HepG2 (cell line): ENCODE results near the gene ARRDC3. TPM values are rescaled to one million over a fixed set of nuclear protein-coding genes. Genes with fewer than 3 reads are reported as not detected.

Source experiments
- AHR ChIP-seq: IDR thresholded peaks from 2 replicates; pipeline ENCODE4 v1.6.1; 2018; ENCODE audit warnings: missing genetic modification reagents, missing compliant biosample characterization
- ARID5B ChIP-seq: IDR thresholded peaks from 2 replicates; pipeline ENCODE4 v1.4.0; 2020; ENCODE audit warnings: mild to moderate bottlenecking, missing genetic modification reagents
- ESRRA ChIP-seq: sonication (generic); formaldehyde crosslinking; IDR thresholded peaks from 2 replicates; pipeline ENCODE4 v1.5.1; 2020; ENCODE audit warnings: mild to moderate bottlenecking, low read depth, missing genetic modification reagents
- FOSL2 ChIP-seq: sonication (generic); formaldehyde crosslinking; IDR thresholded peaks from 2 replicates; pipeline ENCODE4 v1.4.0; 2020; ENCODE audit warnings: missing genetic modification reagents
- HNRNPL ChIP-seq: fragments of 200-400 bp; formaldehyde crosslinking; IDR thresholded peaks from 2 replicates; pipeline ENCODE4 v1.6.1; 2017; ENCODE audit warnings: mild to moderate bottlenecking, low read depth, low read length
- RBM39 ChIP-seq: fragments of 200-400 bp; formaldehyde crosslinking; IDR thresholded peaks from one replicate; pipeline ENCODE4 v1.6.1; 2018; ENCODE audit warnings: antibody characterized with exemption, mild to moderate bottlenecking, low read depth, low read length; ENCODE audit not compliant: poor library complexity, severe bottlenecking
- SMAD1 ChIP-seq: sonication (generic); formaldehyde crosslinking; IDR thresholded peaks from 2 replicates; pipeline ENCODE4 v1.4.0; 2020; ENCODE audit warnings: missing genetic modification reagents, low read depth, mild to moderate bottlenecking, borderline replicate concordance
- THAP11 ChIP-seq: IDR thresholded peaks from 2 replicates; pipeline ENCODE4 v1.6.1; 2016; ENCODE audit warnings: missing biosample characterization, missing genetic modification reagents
- ZBTB46 ChIP-seq: sonication (generic); formaldehyde crosslinking; IDR thresholded peaks from 2 replicates; pipeline ENCODE4 v1.4.0; 2020; ENCODE audit warnings: mild to moderate bottlenecking, missing genetic modification reagents, borderline replicate concordance
- ZFYVE20 ChIP-seq: sonication (generic); formaldehyde crosslinking; IDR thresholded peaks from 2 replicates; pipeline ENCODE4 v1.8.0; 2023; ENCODE audit warnings: low read depth, mild to moderate bottlenecking, moderate library complexity, missing genetic modification reagents, borderline replicate concordance
- ZMYM3 ChIP-seq: sonication (generic); formaldehyde crosslinking; IDR thresholded peaks from 2 replicates; pipeline ENCODE4 v1.5.1; 2020; ENCODE audit warnings: mild to moderate bottlenecking, missing genetic modification reagents
- ZNF335 ChIP-seq: sonication (generic); formaldehyde crosslinking; IDR thresholded peaks from 2 replicates; pipeline ENCODE4 v1.4.0; 2020; ENCODE audit warnings: missing genetic modification reagents
- ZNF446 ChIP-seq: sonication (generic); formaldehyde crosslinking; IDR thresholded peaks from 2 replicates; pipeline ENCODE4 v1.5.0; 2020; ENCODE audit warnings: mild to moderate bottlenecking, missing genetic modification reagents
- ZNF530 ChIP-seq: sonication (generic); formaldehyde crosslinking; IDR thresholded peaks from 2 replicates; pipeline ENCODE4 v1.5.0; 2020; ENCODE audit warnings: low read depth, mild to moderate bottlenecking, missing genetic modification reagents
- polyA plus RNA-seq, 8 experiments: library from polyadenylated mRNA; depleted of rRNA in 3 of 8; stranded (reverse) in 7 of 8; unstranded in 1 of 8; fragments of >200 nt; fragmentation: Illumina TruSeq in 4 of 8; extraction: Trizol in 4 of 8; gene quantifications; 2 replicates each; pipeline versions ENCODE4 v1.2.1 to v1.2.3, GENCODE V29; 2011 to 2016; ENCODE audit warnings: low read depth in 4 of 8, missing spikeins in 1 of 8, mixed read lengths in 1 of 8; ENCODE audit not compliant: insufficient read depth in 1 of 8
- total RNA-seq, 5 experiments: library from RNA; depleted of rRNA; stranded (reverse); fragments of >200 nt; fragmentation: Illumina TruSeq; extraction: Trizol; gene quantifications; 2 replicates each; pipeline ENCODE4 v1.2.3, GENCODE V29; 2016; ENCODE audit warnings: low read depth in 1 of 5
- TF ChIP-seq, protein P1 (sequence below): sonication (generic); formaldehyde crosslinking; IDR thresholded peaks from 2 replicates; pipeline ENCODE4 v1.4.0; 2020; ENCODE audit warnings: missing genetic modification reagents
- TF ChIP-seq, protein P2 (sequence below): sonication (generic); formaldehyde crosslinking; IDR thresholded peaks from 2 replicates; pipeline ENCODE4 v1.4.0; 2020; ENCODE audit warnings: missing genetic modification reagents
- TF ChIP-seq, protein P3 (sequence below): IDR thresholded peaks from 2 replicates; pipeline ENCODE4 v1.6.1; 2016; ENCODE audit warnings: low read depth

The ARRDC3 gene
- total and polyA plus RNA-seq, 2 of the 13 experiments (the other 11 are each of a cell fraction or from before 2014, with no cell fraction given): 3.4 to 24.4 TPM

GRCh38 chr5:91332267-91333045 lies 50.7 kb downstream of the ARRDC3 start (continued):
- no peak for TF ChIP-seq ZMYM3 (CRISPR knock-in tag)
- TF ChIP-seq ESRRA (CRISPR knock-in tag): no peak
- no peak for TF ChIP-seq HNRNPL
- TF ChIP-seq RBM39: no peak
- TF ChIP-seq ZFYVE20 (CRISPR knock-in tag): no peak
- no peak for TF ChIP-seq ZNF446
- TF ChIP-seq ZBTB46: no peak
- TF ChIP-seq, protein P1, sequence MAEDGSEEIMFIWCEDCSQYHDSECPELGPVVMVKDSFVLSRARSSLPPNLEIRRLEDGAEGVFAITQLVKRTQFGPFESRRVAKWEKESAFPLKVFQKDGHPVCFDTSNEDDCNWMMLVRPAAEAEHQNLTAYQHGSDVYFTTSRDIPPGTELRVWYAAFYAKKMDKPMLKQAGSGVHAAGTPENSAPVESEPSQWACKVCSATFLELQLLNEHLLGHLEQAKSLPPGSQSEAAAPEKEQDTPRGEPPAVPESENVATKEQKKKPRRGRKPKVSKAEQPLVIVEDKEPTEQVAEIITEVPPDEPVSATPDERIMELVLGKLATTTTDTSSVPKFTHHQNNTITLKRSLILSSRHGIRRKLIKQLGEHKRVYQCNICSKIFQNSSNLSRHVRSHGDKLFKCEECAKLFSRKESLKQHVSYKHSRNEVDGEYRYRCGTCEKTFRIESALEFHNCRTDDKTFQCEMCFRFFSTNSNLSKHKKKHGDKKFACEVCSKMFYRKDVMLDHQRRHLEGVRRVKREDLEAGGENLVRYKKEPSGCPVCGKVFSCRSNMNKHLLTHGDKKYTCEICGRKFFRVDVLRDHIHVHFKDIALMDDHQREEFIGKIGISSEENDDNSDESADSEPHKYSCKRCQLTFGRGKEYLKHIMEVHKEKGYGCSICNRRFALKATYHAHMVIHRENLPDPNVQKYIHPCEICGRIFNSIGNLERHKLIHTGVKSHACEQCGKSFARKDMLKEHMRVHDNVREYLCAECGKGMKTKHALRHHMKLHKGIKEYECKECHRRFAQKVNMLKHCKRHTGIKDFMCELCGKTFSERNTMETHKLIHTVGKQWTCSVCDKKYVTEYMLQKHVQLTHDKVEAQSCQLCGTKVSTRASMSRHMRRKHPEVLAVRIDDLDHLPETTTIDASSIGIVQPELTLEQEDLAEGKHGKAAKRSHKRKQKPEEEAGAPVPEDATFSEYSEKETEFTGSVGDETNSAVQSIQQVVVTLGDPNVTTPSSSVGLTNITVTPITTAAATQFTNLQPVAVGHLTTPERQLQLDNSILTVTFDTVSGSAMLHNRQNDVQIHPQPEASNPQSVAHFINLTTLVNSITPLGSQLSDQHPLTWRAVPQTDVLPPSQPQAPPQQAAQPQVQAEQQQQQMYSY (CRISPR knock-in tag): no peak
- TF ChIP-seq, protein P2, sequence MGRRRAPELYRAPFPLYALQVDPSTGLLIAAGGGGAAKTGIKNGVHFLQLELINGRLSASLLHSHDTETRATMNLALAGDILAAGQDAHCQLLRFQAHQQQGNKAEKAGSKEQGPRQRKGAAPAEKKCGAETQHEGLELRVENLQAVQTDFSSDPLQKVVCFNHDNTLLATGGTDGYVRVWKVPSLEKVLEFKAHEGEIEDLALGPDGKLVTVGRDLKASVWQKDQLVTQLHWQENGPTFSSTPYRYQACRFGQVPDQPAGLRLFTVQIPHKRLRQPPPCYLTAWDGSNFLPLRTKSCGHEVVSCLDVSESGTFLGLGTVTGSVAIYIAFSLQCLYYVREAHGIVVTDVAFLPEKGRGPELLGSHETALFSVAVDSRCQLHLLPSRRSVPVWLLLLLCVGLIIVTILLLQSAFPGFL (CRISPR knock-in tag): no peak
- TF ChIP-seq ZNF530 (CRISPR knock-in tag): no peak
- peak; percentile 61 for TF ChIP-seq ARID5B (CRISPR knock-in tag)
- TF ChIP-seq ZNF335 (CRISPR knock-in tag): peak; percentile 69; the same call in 1 of the 2 replicates
- no peak for TF ChIP-seq AHR (CRISPR knock-in tag)
- peak; percentile 90 for TF ChIP-seq FOSL2 (CRISPR knock-in tag)
- no peak for TF ChIP-seq SMAD1 (CRISPR knock-in tag)
- no peak for TF ChIP-seq THAP11 (CRISPR knock-in tag)
- TF ChIP-seq, protein P3, sequence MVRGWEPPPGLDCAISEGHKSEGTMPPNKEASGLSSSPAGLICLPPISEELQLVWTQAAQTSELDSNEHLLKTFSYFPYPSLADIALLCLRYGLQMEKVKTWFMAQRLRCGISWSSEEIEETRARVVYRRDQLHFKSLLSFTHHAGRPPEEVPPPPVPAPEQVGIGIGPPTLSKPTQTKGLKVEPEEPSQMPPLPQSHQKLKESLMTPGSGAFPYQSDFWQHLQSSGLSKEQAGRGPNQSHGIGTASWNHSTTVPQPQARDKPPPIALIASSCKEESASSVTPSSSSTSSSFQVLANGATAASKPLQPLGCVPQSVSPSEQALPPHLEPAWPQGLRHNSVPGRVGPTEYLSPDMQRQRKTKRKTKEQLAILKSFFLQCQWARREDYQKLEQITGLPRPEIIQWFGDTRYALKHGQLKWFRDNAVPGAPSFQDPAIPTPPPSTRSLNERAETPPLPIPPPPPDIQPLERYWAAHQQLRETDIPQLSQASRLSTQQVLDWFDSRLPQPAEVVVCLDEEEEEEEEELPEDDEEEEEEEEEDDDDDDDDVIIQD (CRISPR knock-in tag): peak; percentile 71; the same call in 1 of the 2 replicates
